Adrenal gland (tissue), 5 donors: Measurements from ENCODE around the gene VAT1.

Source experiments
- POLR2A ChIP-seq, 2 donors: fragments of 450-650 bp; IDR thresholded peaks; one replicate each; pipeline ENCODE4 v1.6.1; 2017; ENCODE audit warnings: antibody characterized with exemption in 2 of 2, mild to moderate bottlenecking in 2 of 2, moderate library complexity in 1 of 2
- TF ChIP-seq, protein P1 (sequence below), 6 experiments: fragments of 450-650 bp in 4 of 6; fragments of 200-600 bp in 2 of 6; sonication (generic) in 1 of 6; IDR thresholded peaks; 1 replicate in 5 of 6; 2 replicates in 1 of 6; pipeline versions ENCODE4 v1.5.1 to v1.8.0; 2016 to 2021; ENCODE audit warnings: antibody characterized with exemption in 6 of 6, mild to moderate bottlenecking in 2 of 6, moderate library complexity in 1 of 6
- donor health status: DM: no; HTN: no; CAD: no.

DNA sequence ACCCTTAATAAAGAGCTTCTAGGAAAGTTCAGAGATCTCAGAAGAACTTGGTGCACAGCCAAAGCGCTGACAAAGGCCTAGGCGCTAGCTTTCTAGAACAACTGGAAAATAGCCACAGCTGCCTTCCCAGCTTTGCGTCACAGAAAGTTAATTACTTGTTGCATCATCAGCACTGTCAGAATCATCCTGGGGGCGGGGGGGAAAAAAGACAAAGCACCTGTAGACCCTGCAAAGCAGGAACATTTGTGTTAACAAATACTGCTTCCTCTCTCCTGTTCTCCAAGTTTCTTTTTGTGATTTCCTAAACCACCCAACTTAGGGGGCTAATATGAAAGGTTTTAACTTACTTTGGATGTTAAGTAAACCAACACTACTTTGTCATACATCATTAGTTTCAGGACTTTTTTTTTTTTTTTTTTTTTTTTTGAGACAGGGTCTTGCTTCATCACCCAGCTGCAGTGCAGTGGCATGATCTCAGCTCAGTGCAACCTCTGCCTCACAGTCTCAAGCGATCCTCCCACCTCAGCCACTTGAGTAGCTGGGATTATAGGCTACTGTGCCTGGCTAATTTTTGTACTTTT lies 53.1 kb downstream of the VAT1 start:
- no peak for TF ChIP-seq POLR2A (IDR thresholded peaks at IDR 0.05)
- TF ChIP-seq, protein P1, sequence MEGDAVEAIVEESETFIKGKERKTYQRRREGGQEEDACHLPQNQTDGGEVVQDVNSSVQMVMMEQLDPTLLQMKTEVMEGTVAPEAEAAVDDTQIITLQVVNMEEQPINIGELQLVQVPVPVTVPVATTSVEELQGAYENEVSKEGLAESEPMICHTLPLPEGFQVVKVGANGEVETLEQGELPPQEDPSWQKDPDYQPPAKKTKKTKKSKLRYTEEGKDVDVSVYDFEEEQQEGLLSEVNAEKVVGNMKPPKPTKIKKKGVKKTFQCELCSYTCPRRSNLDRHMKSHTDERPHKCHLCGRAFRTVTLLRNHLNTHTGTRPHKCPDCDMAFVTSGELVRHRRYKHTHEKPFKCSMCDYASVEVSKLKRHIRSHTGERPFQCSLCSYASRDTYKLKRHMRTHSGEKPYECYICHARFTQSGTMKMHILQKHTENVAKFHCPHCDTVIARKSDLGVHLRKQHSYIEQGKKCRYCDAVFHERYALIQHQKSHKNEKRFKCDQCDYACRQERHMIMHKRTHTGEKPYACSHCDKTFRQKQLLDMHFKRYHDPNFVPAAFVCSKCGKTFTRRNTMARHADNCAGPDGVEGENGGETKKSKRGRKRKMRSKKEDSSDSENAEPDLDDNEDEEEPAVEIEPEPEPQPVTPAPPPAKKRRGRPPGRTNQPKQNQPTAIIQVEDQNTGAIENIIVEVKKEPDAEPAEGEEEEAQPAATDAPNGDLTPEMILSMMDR (IDR thresholded peaks at IDR 0.05): no peak
